Measurements from ENCODE around the gene GJE1.

Gene GJE1

GRCh38 chr6:142165227-142165626, 32.5 kb downstream of the GJE1 start:
- DNase-seq (ENCODE audit: low read depth in 2 of 2): no peak

GRCh38 chr6:142167071-142167470, 34.3 kb downstream of the GJE1 start:
- no peak for DNase-seq (ENCODE audit: low read depth in 2 of 2)

- no peak for DNase-seq (ENCODE audit: low read depth in 2 of 2)
Observed at GRCh38 chr6:142167486-142167885, 34.8 kb downstream of the GJE1 start.

GRCh38 chr6:142171351-142171750, 38.6 kb downstream of the GJE1 start:
- DNase-seq (ENCODE audit: low read depth in 2 of 2): no peak

- no peak for DNase-seq (ENCODE audit: low read depth in 2 of 2)
Observed at GRCh38 chr6:142172758-142173157, 40.0 kb downstream of the GJE1 start.

GRCh38 chr6:142173980-142174379, 41.3 kb downstream of the GJE1 start:
- no peak for DNase-seq (ENCODE audit: low read depth in 2 of 2)

GRCh38 chr6:142174703-142175102, 42.0 kb downstream of the GJE1 start:
- no peak for DNase-seq (ENCODE audit: low read depth in 2 of 2)

GRCh38 chr6:142178129-142178528, 45.4 kb downstream of the GJE1 start:
- DNase-seq (ENCODE audit: low read depth in 2 of 2): no peak

GRCh38 chr6:142182004-142182403, 49.3 kb downstream of the GJE1 start:
- no peak for DNase-seq (ENCODE audit: low read depth in 2 of 2)

- DNase-seq (ENCODE audit: low read depth in 2 of 2): no peak
Observed at GRCh38 chr6:142183351-142183750, 50.6 kb downstream of the GJE1 start.

- DNase-seq (ENCODE audit: low read depth in 2 of 2): no peak
Observed at GRCh38 chr6:142184307-142184706, 51.6 kb downstream of the GJE1 start.

All from activated CD4-positive, alpha-beta T cell treated with anti-CD3 and anti-CD28 coated beads for 24 hours (primary cell).